Liver (tissue), 9 donors: ENCODE data around the gene NEURL1. TPM values are rescaled to one million over a fixed set of nuclear protein-coding genes. Genes with fewer than 3 reads are reported as not detected.

ENCODE experiments used
- DNase-seq: peaks from one replicate; pipeline ENCODE4 v3.0.0-alpha.2; 2017; ENCODE audit warnings: low spot score
- H3K27ac ChIP-seq, 2 donors: one replicate each; pipeline ENCODE4 v1.7.0; 2013; ENCODE audit warnings: inconsistent platforms in 2 of 2, low read length in 2 of 2, control low read depth in 1 of 2, low read depth in 1 of 2, mild to moderate bottlenecking in 1 of 2
- H3K27me3 ChIP-seq, 4 donors: one replicate each; pipeline versions ENCODE4 v1.6.1 to v1.7.0; 2013; ENCODE audit warnings: low read length in 3 of 4, inconsistent platforms in 1 of 4, mild to moderate bottlenecking in 1 of 4, moderate library complexity in 1 of 4; ENCODE audit not compliant: control insufficient read depth in 4 of 4, insufficient read depth in 4 of 4
- H3K36me3 ChIP-seq, 4 donors: one replicate each; pipeline versions ENCODE4 v1.6.1 to v1.7.0; 2013; ENCODE audit warnings: low read length in 3 of 4, mild to moderate bottlenecking in 3 of 4, low read depth in 1 of 4, moderate library complexity in 1 of 4; ENCODE audit not compliant: control insufficient read depth in 4 of 4, insufficient read depth in 3 of 4
- H3K4me1 ChIP-seq, 4 donors: one replicate each; pipeline versions ENCODE4 v1.6.1 to v1.7.0; 2013; ENCODE audit warnings: low read length in 3 of 4, mild to moderate bottlenecking in 3 of 4, moderate library complexity in 1 of 4; ENCODE audit not compliant: control insufficient read depth in 4 of 4, insufficient read depth in 4 of 4
- H3K4me3 ChIP-seq, 3 donors: one replicate each; pipeline versions ENCODE4 v1.6.1 to v1.7.0; 2013; ENCODE audit warnings: low read length in 3 of 3, control low read depth in 1 of 3, low read depth in 1 of 3, mild to moderate bottlenecking in 1 of 3
- H3K9ac ChIP-seq, 2 donors: one replicate each; pipeline ENCODE4 v1.7.0; 2013; ENCODE audit warnings: low read length in 2 of 2, mild to moderate bottlenecking in 2 of 2, moderate library complexity in 2 of 2, control low read depth in 1 of 2, low read depth in 1 of 2
- H3K9me3 ChIP-seq, 4 donors: one replicate each; pipeline versions ENCODE4 v1.6.1 to v1.7.0; 2013; ENCODE audit warnings: low read length in 3 of 4; ENCODE audit not compliant: control insufficient read depth in 4 of 4
- FOXA2 ChIP-seq: IDR thresholded peaks from 2 replicates; pipeline ENCODE4 v1.6.1; 2016; ENCODE audit warnings: antibody characterized with exemption
- HNF4A ChIP-seq, 2 donors: conservative IDR thresholded peaks; 2 replicates each; pipeline ENCODE4 v1.6.1; 2016; ENCODE audit warnings: antibody characterized with exemption in 2 of 2, mild to moderate bottlenecking in 2 of 2
- HNF4G ChIP-seq: IDR thresholded peaks from 2 replicates; pipeline ENCODE4 v1.6.1; 2016; ENCODE audit warnings: antibody characterized with exemption
- RXRA ChIP-seq, 2 donors: IDR thresholded peaks; 2 replicates each; pipeline ENCODE4 v1.6.1; 2017 to 2018; ENCODE audit warnings: antibody characterized with exemption in 2 of 2, mild to moderate bottlenecking in 1 of 2
- SP1 ChIP-seq: IDR thresholded peaks from 2 replicates; pipeline ENCODE4 v1.6.1; 2018; ENCODE audit warnings: antibody characterized with exemption, mild to moderate bottlenecking
- TAF1 ChIP-seq: conservative IDR thresholded peaks from 2 replicates; pipeline ENCODE4 v1.6.1; 2016; ENCODE audit warnings: antibody characterized with exemption, mild to moderate bottlenecking
- YY1 ChIP-seq: IDR thresholded peaks from 2 replicates; pipeline ENCODE4 v1.6.1; 2016; ENCODE audit warnings: antibody characterized with exemption, mild to moderate bottlenecking
- WGBS: extraction: QIAGEN DNeasy Blood & Tissue Kit; methylation state at CpG from one replicate; pipeline ENCODE4 v1.1.7; 2013; 5-methylcytosine and 5-hydroxymethylcytosine counted together
- polyA plus RNA-seq, 2 donors: library from polyadenylated mRNA; stranded (reverse) in 1 of 2; unstranded in 1 of 2; fragments of 200-250 nt in 1 of 2; fragments of >200 nt in 1 of 2; fragmentation: Nextera tagmentation in 1 of 2; extraction: Ambion mirVana in 1 of 2; gene quantifications; one replicate each; pipeline versions ENCODE4 v1.2.1 to v1.2.3, GENCODE V29; 2013 to 2015
- total RNA-seq, 2 donors: library from RNA; depleted of rRNA; stranded (reverse); fragments of >200 nt; gene quantifications; one replicate each; pipeline ENCODE4 v1.2.3, GENCODE V29; 2014
- TF ChIP-seq, protein P1 (sequence below): IDR thresholded peaks from 2 replicates; pipeline ENCODE4 v1.6.1; 2016; ENCODE audit warnings: antibody characterized with exemption
- TF ChIP-seq, protein P2 (sequence below): IDR thresholded peaks from 2 replicates; pipeline ENCODE4 v1.6.1; 2016; ENCODE audit warnings: antibody characterized with exemption
- TF ChIP-seq, protein P3 (sequence below): fragments of 150-350 bp; IDR thresholded peaks from 2 replicates; pipeline ENCODE4 v1.5.1; 2017; ENCODE audit warnings: improper control_type of control experiment, low read depth, low read length; ENCODE audit not compliant: missing input control
- donor health status: healthy.
- donor health status: healthy.
- donor health status: healthy.
- donor health status: healthy.
- donor health status: healthy.

NEURL1 gene
- total and polyA plus RNA-seq, 4 donors: 0.11 to 3.9 (median 0.74) TPM

DNA sequence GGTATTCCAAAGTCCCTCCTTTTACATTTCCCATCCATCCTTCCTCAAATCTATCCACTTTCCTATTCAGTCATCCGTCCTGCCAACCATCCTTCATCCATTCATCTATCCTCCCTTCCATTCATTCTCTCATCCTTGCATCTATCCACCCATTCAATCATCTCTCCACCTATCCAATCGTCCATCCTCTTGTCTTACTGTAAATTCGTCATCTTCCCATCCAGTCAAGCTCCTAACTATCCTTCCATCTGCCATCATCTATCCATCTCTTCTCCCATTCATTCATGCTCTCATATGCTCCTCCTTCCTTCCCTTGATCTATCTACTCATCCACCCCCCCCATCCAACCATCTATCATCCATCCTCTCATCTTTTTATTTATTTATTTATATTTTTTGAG lies 19.4 kb upstream of the NEURL1 start:
- Histone ChIP-seq H3K9ac (no peak overlapping the region), H3K4me1 (no peaks in the 10 kb centered on the region), H3K4me3 (no peak overlapping the region), H3K36me3 (no peaks in the 10 kb centered on the region), H3K27me3 (no peaks in the 10 kb centered on the region), H3K9me3 (no peaks in the 10 kb centered on the region), H3K27ac (no peak overlapping the region)
- WGBS: 89% methylated on average over 3 of the region's 3 CpGs
- DNase-seq: no peak
- no peak for TF ChIP-seq YY1
- TF ChIP-seq, protein P1, sequence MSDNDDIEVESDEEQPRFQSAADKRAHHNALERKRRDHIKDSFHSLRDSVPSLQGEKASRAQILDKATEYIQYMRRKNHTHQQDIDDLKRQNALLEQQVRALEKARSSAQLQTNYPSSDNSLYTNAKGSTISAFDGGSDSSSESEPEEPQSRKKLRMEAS: no peak

DNA sequence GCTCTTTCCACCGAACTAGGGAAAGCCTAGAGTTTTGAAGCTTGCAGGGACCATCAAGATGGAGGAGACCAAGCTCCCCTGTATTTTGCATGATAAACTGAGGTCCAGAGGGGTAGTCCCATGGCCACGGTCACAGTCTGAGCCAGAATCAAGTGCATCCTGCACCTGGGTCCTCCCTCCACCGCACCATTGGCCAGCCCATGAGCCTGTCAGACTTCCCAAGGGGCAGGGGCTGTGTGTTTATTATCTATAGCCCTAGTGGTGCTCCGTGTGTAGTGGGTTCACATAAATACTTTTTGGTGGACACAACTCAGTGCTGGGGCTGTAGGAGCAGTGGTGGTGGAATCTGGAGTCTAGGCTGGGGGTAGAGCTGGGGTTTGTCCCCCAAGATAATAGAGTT lies 18.1 kb upstream of the NEURL1 start:
- Histone ChIP-seq H3K9ac (no peak overlapping the region), H3K9me3 (no peaks in the 10 kb centered on the region), H3K27ac (no peak overlapping the region), H3K4me3 (no peak overlapping the region), H3K36me3 (no peaks in the 10 kb centered on the region), H3K4me1 (no peaks in the 10 kb centered on the region), H3K27me3 (no peaks in the 10 kb centered on the region)
- whole genome bisulfite sequencing: 90% methylated on average over 4 of the region's 4 CpGs
- DNase-seq: no peak
- TF ChIP-seq HNF4A (conservative IDR thresholded peaks at IDR 0.05): no peak
- TF ChIP-seq, protein P2, sequence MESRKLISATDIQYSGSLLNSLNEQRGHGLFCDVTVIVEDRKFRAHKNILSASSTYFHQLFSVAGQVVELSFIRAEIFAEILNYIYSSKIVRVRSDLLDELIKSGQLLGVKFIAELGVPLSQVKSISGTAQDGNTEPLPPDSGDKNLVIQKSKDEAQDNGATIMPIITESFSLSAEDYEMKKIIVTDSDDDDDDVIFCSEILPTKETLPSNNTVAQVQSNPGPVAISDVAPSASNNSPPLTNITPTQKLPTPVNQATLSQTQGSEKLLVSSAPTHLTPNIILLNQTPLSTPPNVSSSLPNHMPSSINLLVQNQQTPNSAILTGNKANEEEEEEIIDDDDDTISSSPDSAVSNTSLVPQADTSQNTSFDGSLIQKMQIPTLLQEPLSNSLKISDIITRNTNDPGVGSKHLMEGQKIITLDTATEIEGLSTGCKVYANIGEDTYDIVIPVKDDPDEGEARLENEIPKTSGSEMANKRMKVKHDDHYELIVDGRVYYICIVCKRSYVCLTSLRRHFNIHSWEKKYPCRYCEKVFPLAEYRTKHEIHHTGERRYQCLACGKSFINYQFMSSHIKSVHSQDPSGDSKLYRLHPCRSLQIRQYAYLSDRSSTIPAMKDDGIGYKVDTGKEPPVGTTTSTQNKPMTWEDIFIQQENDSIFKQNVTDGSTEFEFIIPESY: no peak
- no peak for TF ChIP-seq FOXA2

DNA sequence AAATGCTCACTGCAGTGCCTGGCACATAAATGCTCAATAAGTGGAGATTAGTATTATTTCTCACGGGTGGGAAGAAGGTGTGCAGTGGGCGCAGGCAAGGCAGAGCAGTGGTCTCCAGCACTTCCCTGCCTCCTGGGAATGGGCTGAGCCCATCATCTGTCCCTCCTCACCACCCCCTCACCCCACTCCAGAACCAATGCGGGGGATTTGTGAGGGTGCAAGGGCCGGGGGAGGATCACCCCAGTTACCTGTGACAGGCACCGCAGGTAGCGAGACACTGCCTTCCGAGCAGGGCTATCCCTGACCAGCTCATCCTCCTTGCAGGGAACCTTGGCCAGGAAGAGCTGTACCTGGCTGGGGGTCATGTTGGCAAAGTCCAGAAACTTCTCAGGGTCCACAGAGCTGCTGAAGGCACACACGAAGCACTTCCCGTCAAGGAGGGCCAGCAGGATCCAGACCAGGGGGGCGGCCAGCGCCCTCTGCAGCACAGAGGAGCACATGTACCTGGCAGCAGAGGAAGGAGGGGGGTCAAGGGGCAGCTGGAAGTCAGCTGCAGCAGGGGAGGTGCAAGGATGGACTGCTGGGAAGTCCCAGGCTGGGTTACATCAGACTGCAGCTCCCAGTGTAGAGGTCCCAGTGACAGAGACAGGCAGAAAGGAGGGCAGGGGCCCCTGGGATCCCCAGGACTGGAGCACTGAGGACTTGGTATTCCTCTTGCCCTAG lies 17.3 kb upstream of the NEURL1 start:
- Histone ChIP-seq H3K9ac (no peak overlapping the region), H3K36me3 (no peaks in the 10 kb centered on the region), H3K27ac (no peak overlapping the region), H3K4me3 (no peak overlapping the region), H3K9me3 (no peaks in the 10 kb centered on the region), H3K4me1 (no peaks in the 10 kb centered on the region), H3K27me3 (no peaks in the 10 kb centered on the region)
- 75% methylated on average over 11 of the region's 11 CpGs for WGBS
- no peak for DNase-seq
- no peak for TF ChIP-seq HNF4G
- no peak for TF ChIP-seq SP1
- no peak for TF ChIP-seq TAF1
- TF ChIP-seq RXRA (IDR thresholded peaks at IDR 0.05): no peak

DNA sequence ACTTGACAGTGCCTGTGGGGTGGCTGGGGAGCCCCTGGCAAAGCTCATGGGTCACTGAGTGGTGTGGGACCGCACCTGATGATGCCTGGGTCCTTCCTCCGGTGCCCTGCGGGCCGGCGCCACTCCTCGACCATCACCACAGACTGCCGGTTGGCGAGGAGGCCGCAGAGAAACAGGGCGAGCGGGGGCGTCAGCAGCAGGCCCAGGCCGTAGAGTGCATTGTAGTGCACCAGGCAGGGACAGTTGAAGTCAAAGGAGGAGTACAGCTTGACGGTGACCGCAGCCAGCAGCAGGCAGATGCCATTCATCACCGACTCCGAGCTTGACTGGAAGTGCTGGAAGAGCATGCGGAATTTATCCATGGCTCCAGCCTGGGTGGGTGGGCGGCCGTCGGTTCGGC lies 14.8 kb upstream of the NEURL1 start:
- H3K4me3 ChIP-seq: no peak overlapping the region
- H3K27ac ChIP-seq: no peak overlapping the region
- TF ChIP-seq, protein P3, sequence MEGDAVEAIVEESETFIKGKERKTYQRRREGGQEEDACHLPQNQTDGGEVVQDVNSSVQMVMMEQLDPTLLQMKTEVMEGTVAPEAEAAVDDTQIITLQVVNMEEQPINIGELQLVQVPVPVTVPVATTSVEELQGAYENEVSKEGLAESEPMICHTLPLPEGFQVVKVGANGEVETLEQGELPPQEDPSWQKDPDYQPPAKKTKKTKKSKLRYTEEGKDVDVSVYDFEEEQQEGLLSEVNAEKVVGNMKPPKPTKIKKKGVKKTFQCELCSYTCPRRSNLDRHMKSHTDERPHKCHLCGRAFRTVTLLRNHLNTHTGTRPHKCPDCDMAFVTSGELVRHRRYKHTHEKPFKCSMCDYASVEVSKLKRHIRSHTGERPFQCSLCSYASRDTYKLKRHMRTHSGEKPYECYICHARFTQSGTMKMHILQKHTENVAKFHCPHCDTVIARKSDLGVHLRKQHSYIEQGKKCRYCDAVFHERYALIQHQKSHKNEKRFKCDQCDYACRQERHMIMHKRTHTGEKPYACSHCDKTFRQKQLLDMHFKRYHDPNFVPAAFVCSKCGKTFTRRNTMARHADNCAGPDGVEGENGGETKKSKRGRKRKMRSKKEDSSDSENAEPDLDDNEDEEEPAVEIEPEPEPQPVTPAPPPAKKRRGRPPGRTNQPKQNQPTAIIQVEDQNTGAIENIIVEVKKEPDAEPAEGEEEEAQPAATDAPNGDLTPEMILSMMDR: no peak
- no peaks in the 10 kb centered on the region for H3K36me3 ChIP-seq
- 90% methylated on average over 22 of the region's 22 CpGs for WGBS
- no peaks in the 10 kb centered on the region for H3K4me1 ChIP-seq
- H3K9me3 ChIP-seq: no peaks in the 10 kb centered on the region
- H3K27me3 ChIP-seq: no peaks in the 10 kb centered on the region
- no peak for DNase-seq
- H3K9ac ChIP-seq: no peak overlapping the region
